Stimulated activated CD8-positive, alpha-beta memory T cell treated with anti-CD3 and anti-CD28 coated beads, Interleukin-15, amount 100 ng/mL, for 48 hours (primary cell): ENCODE results near the gene DCK.
A peak's percentile ranks its signal among the peaks of the same experiment; 100 is the strongest.
"Not testable (repeated sequence)": the region's sequence is repeated elsewhere in the genome, so short reads cannot be mapped to it uniquely, and the experiment has no call there.

Experiments used
- DNase-seq, 2 donors: peaks; one replicate each; pipeline ENCODE4 v3.0.0-alpha.2; 2020; ENCODE audit warnings: low read depth in 2 of 2

Gene DCK

DNA sequence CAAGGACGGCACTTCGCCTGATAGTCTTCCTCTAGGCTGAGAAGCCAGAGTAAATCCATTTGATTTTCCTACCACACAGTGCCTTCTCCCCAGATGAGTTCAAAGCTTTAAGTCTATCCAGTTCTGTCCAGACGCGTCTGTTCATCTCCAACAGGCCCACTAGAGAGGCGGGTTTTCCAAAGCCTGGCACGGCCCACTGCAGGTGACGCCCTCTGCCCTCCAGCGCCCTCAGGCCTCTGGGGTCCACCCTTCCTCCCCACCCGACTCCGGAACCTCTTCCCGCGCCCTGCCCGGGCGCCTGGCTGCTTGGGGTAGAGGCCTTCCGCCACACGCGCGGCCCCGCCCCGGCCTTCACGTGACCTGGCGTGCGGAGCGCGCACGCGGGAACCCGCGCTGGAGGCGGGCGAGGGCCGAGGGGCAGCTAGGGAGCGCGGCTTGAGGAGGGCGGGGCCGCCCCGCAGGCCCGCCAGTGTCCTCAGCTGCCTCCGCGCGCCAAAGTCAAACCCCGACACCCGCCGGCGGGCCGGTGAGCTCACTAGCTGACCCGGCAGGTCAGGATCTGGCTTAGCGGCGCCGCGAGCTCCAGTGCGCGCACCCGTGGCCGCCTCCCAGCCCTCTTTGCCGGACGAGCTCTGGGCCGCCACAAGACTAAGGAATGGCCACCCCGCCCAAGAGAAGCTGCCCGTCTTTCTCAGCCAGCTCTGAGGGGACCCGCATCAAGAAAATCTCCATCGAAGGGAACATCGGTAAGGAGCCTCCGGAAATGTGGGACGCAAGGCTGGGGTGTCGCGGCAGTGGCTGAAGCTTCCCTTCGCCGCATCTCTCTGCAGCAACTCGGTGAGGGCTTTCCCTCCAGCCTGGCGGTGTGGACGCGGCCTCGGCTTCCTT lies at the start of gene DCK:
Gene DCK, plus strand, starts transcription at position 469 of the 888 bp plus-strand sequence. Its CDS starts 187 bp downstream, at position 656.
- peak; percentile 86 to 88 for DNase-seq

DNA sequence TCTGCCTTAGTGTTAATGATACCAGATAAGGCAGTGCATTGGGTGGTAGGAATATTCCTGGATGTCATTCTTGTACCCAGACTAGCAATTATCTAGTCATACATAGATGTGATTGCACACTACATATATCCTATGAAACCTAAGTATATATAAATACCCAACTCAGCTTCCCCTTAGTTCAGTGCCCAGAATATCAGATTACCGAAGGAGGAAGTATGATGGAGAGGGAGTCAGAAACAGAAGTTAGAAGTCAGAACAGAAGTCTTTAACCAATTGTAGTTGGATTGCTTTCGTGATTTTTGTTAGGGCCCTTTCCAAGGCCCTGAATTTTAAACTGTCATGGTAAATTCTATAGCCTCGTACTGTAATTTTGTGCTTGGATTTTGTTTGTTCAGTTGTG lies 48.4 kb upstream of the DCK start:
- DNase-seq, result no peak

DNA sequence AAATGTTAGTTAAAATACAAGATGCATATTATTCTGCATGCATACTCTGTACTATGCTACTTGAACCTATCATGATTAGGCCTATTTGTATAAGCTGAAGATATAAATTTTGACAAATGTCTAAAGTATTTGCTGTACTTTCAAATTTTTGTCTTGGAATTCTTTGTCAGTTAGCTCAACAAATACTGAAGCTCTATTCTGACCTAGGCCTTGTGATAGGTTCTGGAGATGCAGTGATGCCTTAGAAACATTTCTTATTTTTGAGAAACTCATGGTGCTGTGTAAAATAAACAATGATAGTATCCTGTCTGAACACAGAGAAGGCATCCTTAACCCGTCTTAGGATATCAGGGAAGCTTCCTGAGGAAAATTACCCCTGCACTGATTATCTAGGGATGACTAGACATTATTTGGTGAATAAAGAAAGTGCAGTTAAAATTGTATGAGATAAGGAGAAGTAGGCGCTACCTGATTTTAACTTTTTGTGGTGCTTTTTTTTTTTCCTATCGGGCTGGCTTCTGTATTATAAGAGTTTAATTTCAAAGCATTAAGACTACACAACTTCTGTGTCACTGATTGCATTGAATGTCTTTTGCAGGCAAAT lies 47.9 kb upstream of the DCK start:
- DNase-seq, result no peak

- no peak for DNase-seq
Observed at GRCh38 chr4:70946939-70947338, 46.5 kb upstream of the DCK start.

DNA sequence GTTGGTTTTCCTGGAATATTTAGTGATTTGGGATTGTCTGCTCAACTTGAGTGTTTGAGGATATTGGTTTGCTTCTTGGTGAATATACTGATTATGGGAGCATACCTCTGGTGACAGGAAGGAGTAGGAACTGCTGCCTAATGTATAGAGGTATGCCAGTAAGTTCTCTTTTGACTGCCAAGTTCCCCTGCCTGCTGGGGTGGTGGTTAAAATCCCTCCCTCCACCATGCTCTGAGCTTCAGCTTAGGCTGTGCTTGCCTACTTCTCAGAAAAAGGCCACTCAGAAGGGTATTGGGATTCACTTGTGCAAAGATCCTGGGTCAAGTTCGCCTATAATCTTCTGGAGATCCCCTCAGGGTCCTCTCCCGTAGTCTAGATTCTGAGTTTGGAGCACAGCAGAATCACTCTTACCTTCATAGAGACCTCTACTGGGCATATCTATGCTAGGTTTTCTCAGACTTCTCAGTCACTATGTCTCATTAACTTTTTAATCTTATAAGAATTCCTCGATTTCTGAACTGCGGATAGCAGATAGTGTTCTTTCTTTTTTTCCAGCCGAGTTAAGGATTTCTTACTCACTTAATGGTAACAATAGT lies 44.7 kb upstream of the DCK start:
- DNase-seq, result no peak

DNA sequence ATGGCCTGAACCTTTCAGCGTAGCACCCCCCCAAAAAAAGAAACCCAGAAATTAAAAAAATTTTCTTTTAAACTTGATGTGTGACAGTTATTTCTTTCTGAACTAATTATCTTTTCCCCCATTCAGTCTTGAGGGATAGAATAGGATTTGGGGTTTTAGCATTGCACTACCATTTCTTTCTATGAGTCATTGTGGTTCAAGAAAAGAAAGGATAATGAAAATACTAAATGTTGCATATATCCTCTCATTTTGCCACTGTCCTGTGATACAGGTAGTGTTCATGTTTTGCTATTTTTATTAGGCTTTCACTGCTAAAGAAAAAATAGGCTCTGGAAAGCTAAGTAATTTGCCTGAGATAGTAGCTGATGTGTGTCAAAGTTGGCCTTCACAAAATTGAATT lies 39.4 kb upstream of the DCK start:
- no peak for DNase-seq

DNA sequence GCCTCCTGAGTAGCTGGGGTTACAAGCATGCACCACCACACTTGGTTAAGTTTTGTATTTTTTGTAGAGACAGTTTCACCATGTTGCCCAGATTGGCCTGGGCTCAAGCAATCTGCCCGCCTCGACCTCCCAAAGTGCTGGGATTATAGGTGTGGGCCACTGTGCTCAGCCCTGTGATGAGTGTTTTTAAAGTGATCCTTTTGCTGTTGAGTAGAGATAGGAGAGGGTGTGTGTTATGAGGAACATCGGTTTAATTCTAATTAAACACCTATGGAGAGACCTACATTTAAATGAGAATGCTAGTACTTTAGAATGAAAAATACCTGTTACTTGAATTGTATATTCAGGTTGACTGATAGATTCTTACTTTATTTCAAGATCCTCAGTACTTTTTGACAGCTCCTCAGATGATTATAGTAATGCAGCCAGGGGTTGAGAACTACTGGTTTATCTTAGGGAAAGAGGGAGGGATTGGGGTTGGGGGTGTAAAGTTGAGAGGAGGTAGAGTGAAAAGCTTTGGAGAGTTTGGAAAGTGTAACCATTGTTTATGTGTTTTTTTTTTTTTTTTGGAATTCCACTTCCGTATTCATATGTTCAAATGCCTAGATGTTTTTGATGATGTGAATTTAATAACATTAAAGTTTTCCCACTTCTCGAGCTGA lies 36.8 kb upstream of the DCK start:
- no peak for DNase-seq

GRCh38 chr4:70958681-70959080 lies 34.8 kb upstream of the DCK start:
- no peak for DNase-seq

DNA sequence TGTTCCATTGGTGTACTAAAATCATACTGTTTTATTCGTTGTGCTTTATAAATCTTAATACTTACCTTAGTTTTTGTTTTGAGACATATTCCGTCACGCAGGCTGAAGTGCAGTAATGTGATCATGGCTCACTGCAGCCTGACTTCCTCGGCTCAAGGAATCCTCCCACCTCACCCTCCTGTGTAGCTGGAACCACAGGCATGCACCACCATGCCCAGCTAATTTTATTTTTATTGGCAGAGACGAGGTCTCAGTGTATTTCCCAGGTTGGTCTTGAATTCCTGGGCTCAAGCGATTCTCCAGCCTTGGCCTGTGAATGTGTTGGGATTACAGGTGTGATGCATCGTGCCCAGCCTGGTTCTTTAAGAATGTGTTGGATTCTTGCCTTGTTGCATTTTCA lies 24.4 kb upstream of the DCK start:
- no peak for DNase-seq

- no peak for DNase-seq
Observed at GRCh38 chr4:70976252-70976651, 17.2 kb upstream of the DCK start.

- no peak for DNase-seq
Observed at GRCh38 chr4:70979445-70980008, 13.9 kb upstream of the DCK start.

- DNase-seq, result no peak
Observed at GRCh38 chr4:70980196-70980595, 13.3 kb upstream of the DCK start.

DNA sequence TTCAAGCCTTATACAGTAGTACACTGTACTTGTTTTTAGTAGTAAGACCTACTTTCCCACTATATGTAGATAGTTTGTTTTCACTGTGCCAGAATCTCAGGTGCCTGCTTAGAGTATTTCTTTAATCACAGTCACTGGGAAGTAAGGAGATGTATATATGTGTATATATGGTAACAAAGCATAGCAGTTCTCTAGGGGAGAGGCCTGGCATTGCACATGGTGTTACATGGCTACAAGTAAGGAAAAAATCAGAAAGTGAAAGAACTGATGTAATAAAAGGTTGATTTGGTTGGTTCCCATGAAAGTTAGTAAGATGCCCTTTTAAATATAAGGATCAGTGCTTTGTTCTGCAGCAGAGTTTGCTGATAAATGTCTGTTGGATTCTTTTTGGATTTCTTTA lies 9.3 kb upstream of the DCK start:
- no peak for DNase-seq

DNA sequence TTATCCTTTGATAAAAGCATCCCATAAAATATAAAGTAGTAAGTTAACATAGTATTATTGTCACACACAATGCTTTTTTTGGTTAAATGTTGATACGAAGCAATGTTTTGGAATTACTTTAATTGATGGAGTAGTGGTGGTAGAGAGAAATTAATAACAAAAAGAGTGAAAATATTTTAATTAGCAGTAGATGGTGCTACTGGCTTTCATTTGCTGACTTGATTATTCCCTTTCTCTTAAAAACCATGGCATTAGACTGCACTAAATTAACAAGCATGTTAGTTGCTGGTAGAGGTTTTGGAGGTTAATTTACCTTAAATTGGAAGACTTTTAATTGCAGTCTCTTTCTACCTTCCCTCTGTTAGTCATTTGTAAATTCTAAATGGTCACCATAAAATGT lies 8.9 kb upstream of the DCK start:
- no peak for DNase-seq

- DNase-seq, result no peak
Observed at GRCh38 chr4:70991596-70991995, 1.9 kb upstream of the DCK start.

DNA sequence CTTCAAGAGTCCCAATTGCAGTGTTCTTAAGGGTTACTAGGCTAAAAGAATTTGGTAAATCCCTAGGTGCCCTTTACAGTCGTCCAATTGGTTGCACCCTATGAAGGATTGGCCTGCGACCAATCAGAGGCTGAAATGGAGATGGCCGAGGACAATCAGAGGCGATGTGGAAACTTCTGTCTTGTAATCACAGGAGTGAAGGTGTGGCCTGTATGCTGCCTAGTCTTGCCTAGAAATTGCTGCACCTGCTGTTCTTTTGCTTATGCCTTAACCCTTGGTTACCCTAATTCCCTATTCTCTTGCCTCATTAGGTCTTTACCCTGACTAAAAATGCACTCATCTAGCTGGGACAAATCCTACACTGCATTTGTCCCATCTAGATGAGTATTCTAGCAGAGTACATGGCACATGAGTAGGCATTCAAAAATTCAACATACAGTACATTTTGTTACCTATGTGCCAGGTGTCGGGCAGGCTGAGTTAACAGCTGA lies 1.0 kb upstream of the DCK start:
- no peak for DNase-seq

- no peak for DNase-seq
Observed at GRCh38 chr4:70994069-70994366, 569 bp downstream of the DCK start.

GRCh38 chr4:70994387-70995099 lies 1.1 kb downstream of the DCK start:
- no peak for DNase-seq

DNA sequence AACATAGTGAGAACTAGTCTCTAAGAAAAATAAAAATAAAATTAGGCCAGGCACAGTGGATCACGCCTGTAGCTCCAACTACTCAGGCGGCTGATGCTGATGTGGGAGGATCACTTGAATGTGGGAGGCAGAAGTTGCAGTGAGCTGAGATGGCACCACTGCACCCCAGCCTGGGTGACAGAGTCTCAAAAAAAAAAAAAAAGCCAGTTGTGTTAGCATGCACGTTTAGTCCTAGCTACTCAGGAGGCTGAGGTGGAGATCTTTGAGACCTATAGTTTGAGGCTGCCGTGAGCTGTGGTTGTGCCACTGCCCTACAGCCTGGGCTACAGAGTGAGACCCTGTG lies 2.5 kb downstream of the DCK start:
- no peak for DNase-seq

DNA sequence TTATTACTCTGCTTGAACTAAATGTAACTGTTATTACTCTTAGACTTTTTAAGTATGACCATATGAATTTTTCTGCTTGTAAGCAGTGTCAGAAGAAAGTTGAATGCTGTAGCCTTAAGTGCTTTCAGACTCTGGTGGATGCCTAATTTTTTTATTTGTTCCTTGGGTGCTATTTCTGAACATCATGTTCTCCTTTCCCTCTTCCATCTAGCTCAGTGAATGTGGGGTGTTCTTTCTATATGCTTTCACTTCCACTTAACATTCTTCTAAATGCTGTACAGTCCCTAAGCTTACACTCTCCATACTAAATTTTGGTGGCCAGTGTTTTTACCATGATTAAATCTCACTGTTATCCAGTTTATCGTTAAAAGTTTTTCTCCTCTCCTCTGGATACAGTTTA lies 3.6 kb downstream of the DCK start:
- no peak for DNase-seq

DNA sequence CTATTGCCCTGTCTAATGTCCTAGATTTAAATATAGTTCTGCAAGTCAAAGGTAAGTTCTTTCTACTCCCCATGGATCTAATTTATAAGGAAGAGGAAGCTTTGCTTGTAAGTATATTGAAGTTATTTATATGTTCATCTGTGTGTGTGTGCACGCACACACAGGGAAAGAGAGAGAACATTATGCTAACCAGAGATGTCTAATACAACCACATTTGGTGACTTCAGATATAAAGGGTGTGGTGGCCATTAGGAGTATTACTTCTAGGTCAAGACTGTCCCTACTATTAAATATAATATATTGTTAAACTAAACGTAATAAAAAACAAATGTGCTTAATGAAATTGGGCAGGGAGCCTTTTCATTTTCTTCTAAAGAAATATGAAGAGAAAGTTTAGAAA lies 4.1 kb downstream of the DCK start:
- no peak for DNase-seq

DNA sequence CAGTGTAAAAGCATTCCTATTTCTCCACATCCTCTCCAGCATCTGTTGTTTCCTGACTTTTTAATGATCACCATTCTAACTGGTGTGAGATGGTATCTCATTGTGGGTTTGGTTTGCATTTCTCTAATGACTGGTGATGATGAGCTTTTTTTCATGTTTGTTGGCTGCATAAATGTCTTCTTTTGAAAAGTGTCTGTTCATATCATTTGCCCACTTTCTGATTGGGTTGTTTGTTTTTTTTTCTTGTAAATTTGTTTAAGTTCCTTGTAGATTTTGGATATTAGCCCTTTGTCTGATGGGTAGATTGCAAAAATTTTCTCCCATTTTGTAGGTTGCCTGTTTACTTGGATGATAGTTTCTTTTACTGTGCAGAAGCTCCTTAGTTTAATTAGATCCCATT lies 6.2 kb downstream of the DCK start:
- DNase-seq, result not testable (repeated sequence)
